Chondrocyte (in vitro differentiated cells): ENCODE measurements around the gene INSYN2A. TPM values are rescaled to one million over a fixed set of nuclear protein-coding genes. Genes with fewer than 3 reads are reported as not detected.
A peak's percentile ranks its signal among the peaks of the same experiment; 100 is the strongest.

ENCODE experiments used
- DNase-seq: peaks from one replicate; pipeline ENCODE4 v3.0.0; 2021; ENCODE audit warnings: mixed read lengths, low spot score
- H3K27ac Mint-ChIP-seq: one replicate; pipeline ENCODE4 v1.8.0; 2021; ENCODE audit warnings: mild to moderate bottlenecking, moderate library complexity, mixed read lengths; ENCODE audit not compliant: unreplicated experiment
- H3K27me3 Mint-ChIP-seq: 2 replicates; pipeline ENCODE4 v1.8.0; 2021; ENCODE audit warnings: low read depth, mixed read lengths
- H3K36me3 Mint-ChIP-seq: 2 replicates; pipeline ENCODE4 v1.8.0; 2021; ENCODE audit warnings: low read depth, mixed read lengths
- H3K4me1 Mint-ChIP-seq: 2 replicates; pipeline ENCODE4 v1.8.0; 2021; ENCODE audit warnings: low read depth, mild to moderate bottlenecking, mixed read lengths
- H3K4me3 Mint-ChIP-seq: one replicate; pipeline ENCODE4 v1.8.0; 2021; ENCODE audit warnings: mild to moderate bottlenecking, moderate library complexity, mixed read lengths; ENCODE audit not compliant: unreplicated experiment
- H3K9me3 Mint-ChIP-seq: 2 replicates; pipeline ENCODE4 v1.8.0; 2021; ENCODE audit warnings: low read depth, mixed read lengths
- total RNA-seq: library from RNA; stranded (reverse); gene quantifications from 3 replicates; pipeline ENCODE4 v1.2.1, GENCODE V29; 2021
- TF ChIP-seq, protein P1 (sequence below): fragments of 200-600 bp; sonication (generic); IDR thresholded peaks from 2 replicates; pipeline ENCODE4 v1.5.0; 2021; ENCODE audit warnings: antibody characterized with exemption, mild to moderate bottlenecking, moderate library complexity

Gene INSYN2A
- total RNA-seq, 1 donor from 2014 or later = 0.10 TPM

DNA sequence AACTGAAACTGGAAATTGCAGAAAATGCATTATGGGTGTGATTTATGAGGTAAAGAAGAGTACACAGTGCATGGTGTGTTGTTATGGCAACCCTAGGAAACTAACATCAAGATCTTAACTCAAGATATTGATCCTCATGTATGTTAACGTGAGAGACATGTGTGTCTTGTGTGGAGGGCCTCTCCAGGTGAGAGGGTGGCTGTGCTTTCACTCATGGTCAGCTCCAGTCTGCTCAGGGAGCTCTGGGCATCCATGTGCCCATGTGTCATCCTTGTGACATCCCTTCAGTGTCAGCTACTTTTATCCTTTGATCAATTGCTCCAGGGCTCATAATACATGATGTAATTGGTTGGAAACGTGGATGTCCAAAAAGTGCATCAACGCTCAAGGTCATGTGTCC is 24.9 kb upstream of the INSYN2A start:
- peaks cover 3% of the 10 kb centered on the region for H3K36me3 Mint-ChIP-seq
- no peak for DNase-seq
- H3K27me3 Mint-ChIP-seq = no peaks in the 10 kb centered on the region
- H3K4me3 Mint-ChIP-seq = no peak overlapping the region
- peaks cover 5% of the 10 kb centered on the region for H3K9me3 Mint-ChIP-seq
- H3K4me1 Mint-ChIP-seq = peaks cover 9% of the 10 kb centered on the region
- TF ChIP-seq, protein P1, sequence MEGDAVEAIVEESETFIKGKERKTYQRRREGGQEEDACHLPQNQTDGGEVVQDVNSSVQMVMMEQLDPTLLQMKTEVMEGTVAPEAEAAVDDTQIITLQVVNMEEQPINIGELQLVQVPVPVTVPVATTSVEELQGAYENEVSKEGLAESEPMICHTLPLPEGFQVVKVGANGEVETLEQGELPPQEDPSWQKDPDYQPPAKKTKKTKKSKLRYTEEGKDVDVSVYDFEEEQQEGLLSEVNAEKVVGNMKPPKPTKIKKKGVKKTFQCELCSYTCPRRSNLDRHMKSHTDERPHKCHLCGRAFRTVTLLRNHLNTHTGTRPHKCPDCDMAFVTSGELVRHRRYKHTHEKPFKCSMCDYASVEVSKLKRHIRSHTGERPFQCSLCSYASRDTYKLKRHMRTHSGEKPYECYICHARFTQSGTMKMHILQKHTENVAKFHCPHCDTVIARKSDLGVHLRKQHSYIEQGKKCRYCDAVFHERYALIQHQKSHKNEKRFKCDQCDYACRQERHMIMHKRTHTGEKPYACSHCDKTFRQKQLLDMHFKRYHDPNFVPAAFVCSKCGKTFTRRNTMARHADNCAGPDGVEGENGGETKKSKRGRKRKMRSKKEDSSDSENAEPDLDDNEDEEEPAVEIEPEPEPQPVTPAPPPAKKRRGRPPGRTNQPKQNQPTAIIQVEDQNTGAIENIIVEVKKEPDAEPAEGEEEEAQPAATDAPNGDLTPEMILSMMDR = no peak
- no peak overlapping the region for H3K27ac Mint-ChIP-seq

DNA sequence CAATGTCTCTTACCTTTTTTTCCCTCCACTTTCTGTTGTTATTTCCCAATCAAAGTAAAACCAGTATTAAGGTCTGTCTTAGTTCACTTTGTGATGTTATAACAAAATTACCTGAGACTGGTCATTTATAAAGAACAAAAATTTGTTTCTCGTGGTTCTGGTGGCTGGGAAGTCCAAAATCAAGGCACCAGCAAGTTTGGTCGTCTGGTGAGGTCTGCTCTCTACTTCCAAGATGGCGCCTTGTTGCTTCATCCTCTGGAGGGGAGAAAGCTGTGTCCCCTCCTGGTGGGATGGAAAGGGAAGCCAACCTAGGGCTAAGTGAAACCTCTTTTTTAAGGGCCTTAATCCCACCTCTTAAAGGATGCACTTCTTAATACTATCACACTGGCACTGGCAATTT is 22.3 kb upstream of the INSYN2A start:
- no peaks in the 10 kb centered on the region for H3K27me3 Mint-ChIP-seq
- H3K27ac Mint-ChIP-seq = no peak overlapping the region
- no peak overlapping the region for H3K4me3 Mint-ChIP-seq
- peaks cover 14% of the 10 kb centered on the region for H3K4me1 Mint-ChIP-seq
- DNase-seq = no peak
- H3K9me3 Mint-ChIP-seq = peaks cover 5% of the 10 kb centered on the region
- TF ChIP-seq, protein P1 = no peak
- peaks cover 5% of the 10 kb centered on the region for H3K36me3 Mint-ChIP-seq

DNA sequence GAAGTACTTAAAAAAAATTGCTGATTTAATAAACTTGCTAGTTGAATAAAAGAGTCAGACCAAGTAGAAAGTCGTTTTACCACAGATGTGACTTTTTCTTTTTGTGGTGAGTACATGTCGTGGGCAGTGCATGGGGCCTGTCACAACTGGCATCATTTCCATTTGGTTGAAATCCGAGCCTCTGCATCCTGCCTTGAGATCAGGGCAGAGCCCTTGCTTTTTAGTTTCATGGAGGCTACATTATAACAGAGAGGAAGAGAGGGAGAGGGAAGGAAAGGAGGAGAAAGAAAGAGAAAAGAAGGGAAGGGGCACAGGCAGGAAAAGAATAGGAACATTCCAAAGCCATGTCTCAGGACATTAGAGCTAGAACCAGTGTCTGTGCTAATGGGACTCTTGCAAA is 20.4 kb upstream of the INSYN2A start:
- TF ChIP-seq, protein P1 = no peak
- H3K36me3 Mint-ChIP-seq = peaks cover 5% of the 10 kb centered on the region
- H3K9me3 Mint-ChIP-seq = peaks cover 5% of the 10 kb centered on the region
- DNase-seq = no peak
- peak overlapping the region; percentile 46 for H3K27ac Mint-ChIP-seq
- no peaks in the 10 kb centered on the region for H3K27me3 Mint-ChIP-seq
- no peak overlapping the region for H3K4me3 Mint-ChIP-seq
- peaks cover 14% of the 10 kb centered on the region for H3K4me1 Mint-ChIP-seq

DNA sequence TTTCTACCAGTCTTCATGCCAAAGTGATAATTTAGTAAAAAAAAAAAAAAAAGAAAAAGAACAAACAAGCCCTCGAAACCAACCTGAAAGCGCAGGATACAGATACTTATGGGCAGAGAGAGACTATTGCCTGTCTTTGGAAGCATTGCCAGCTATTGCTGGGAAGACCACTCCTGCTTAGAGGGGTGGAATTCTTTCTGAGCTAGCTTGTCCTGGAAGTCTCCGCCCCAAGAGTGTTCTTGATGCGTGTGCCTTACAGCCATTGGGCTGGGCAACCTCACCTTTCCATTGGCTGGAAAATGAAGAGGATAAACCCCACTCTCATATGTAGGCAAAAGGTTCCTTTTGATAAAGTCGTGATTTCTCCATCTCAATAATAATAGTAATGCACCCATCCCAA is 19.9 kb upstream of the INSYN2A start:
- no peak overlapping the region for H3K27ac Mint-ChIP-seq
- DNase-seq = no peak
- peaks cover 5% of the 10 kb centered on the region for H3K9me3 Mint-ChIP-seq
- peaks cover 14% of the 10 kb centered on the region for H3K4me1 Mint-ChIP-seq
- H3K27me3 Mint-ChIP-seq = no peaks in the 10 kb centered on the region
- no peak overlapping the region for H3K4me3 Mint-ChIP-seq
- peaks cover 5% of the 10 kb centered on the region for H3K36me3 Mint-ChIP-seq
- TF ChIP-seq, protein P1 = no peak

DNA sequence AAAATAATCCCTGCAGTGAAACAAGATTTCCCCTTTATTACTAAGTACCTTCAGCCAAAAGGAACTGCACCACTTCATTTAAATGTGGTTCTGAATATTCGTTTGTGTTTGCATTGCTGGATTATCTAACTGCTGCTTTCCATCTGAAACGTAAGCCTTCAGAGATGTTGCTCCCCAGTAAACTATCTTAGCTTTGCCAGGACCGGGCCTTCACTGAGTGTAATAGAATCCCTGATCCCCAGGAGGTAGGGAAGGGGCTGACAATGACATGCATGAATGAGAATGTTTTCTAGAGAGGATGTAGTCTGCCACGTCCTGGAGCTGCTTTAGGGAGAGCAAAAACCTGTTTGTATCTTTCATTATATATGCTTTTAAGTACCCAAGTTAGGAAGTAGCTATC is 19.5 kb upstream of the INSYN2A start:
- DNase-seq = no peak
- H3K27ac Mint-ChIP-seq = no peak overlapping the region
- TF ChIP-seq, protein P1 = no peak
- no peak overlapping the region for H3K4me3 Mint-ChIP-seq
- peaks cover 5% of the 10 kb centered on the region for H3K36me3 Mint-ChIP-seq
- peaks cover 14% of the 10 kb centered on the region for H3K4me1 Mint-ChIP-seq
- no peaks in the 10 kb centered on the region for H3K27me3 Mint-ChIP-seq
- peaks cover 5% of the 10 kb centered on the region for H3K9me3 Mint-ChIP-seq
